OCI-LY1 (cell line): ENCODE data around the gene C16orf74.
A peak's percentile ranks its signal among the peaks of the same experiment; 100 is the strongest.

Experiments
- H2AFZ ChIP-seq: fragments of 200-600 bp; sonication (generic), shearing (Covaris generic); 2 replicates; pipeline ENCODE4 v1.6.0; 2014; ENCODE audit warnings: antibody characterized with exemption, mild to moderate bottlenecking, low read length
- H3F3A ChIP-seq: fragments of 200-600 bp; sonication (generic), shearing (Covaris generic); 2 replicates; pipeline ENCODE4 v1.6.0; 2014; ENCODE audit warnings: mild to moderate bottlenecking, antibody characterized with exemption, low read length, moderate library complexity; ENCODE audit not compliant: insufficient read depth
- H3K27ac ChIP-seq: fragments of 200-600 bp; sonication (generic); 2 replicates; pipeline ENCODE4 v1.5.1; 2014; ENCODE audit warnings: low read length, mixed run types, mild to moderate bottlenecking, low read depth; ENCODE audit not compliant: poor library complexity, severe bottlenecking
- H3K27me3 ChIP-seq: fragments of 200-600 bp; sonication (generic); 2 replicates; pipeline ENCODE4 v1.6.0; 2014; ENCODE audit warnings: antibody characterized with exemption, mild to moderate bottlenecking, low read length, moderate library complexity; ENCODE audit not compliant: insufficient read depth
- H3K36me3 ChIP-seq: fragments of 200-600 bp; sonication (generic); 2 replicates; pipeline ENCODE4 v1.6.1; 2014; ENCODE audit warnings: mild to moderate bottlenecking, antibody characterized with exemption, low read length, moderate library complexity, mixed read lengths; ENCODE audit not compliant: insufficient read depth
- H3K4me1 ChIP-seq: fragments of 200-600 bp; sonication (generic); 2 replicates; pipeline ENCODE4 v1.5.1; 2014; ENCODE audit warnings: mild to moderate bottlenecking, low read length, moderate library complexity; ENCODE audit not compliant: insufficient read depth, severe bottlenecking
- H3K4me2 ChIP-seq: fragments of 200-600 bp; sonication (generic), shearing (Covaris generic); 2 replicates; pipeline ENCODE4 v1.6.1; 2014; ENCODE audit warnings: low read length
- H3K4me3 ChIP-seq: fragments of 200-600 bp; sonication (generic); 2 replicates; pipeline ENCODE4 v1.5.1; 2014; ENCODE audit warnings: low read length, low read depth, mild to moderate bottlenecking, mixed read lengths; ENCODE audit not compliant: poor library complexity, severe bottlenecking
- H3K79me2 ChIP-seq: fragments of 200-600 bp; shearing (Covaris generic); 2 replicates; pipeline ENCODE4 v1.6.1; 2016; ENCODE audit warnings: mixed run types, low read length, mixed read lengths; ENCODE audit not compliant: insufficient read depth
- H3K9ac ChIP-seq: fragments of 200-600 bp; sonication (generic), shearing (Covaris generic); 2 replicates; pipeline ENCODE4 v1.6.1; 2014; ENCODE audit warnings: mild to moderate bottlenecking, low read length, mixed read lengths
- H3K9me2 ChIP-seq: fragments of 200-600 bp; sonication (generic), shearing (Covaris generic); 2 replicates; pipeline ENCODE4 v1.6.1; 2014; ENCODE audit warnings: low read depth, mild to moderate bottlenecking, low read length, mixed read lengths
- H3K9me3 ChIP-seq: fragments of 200-600 bp; shearing (Covaris generic); 2 replicates; pipeline ENCODE4 v1.6.1; 2014; ENCODE audit warnings: low read length, mixed read lengths
- H4K20me1 ChIP-seq: fragments of 200-600 bp; sonication (generic), shearing (Covaris generic); 2 replicates; pipeline ENCODE4 v1.6.0; 2016; ENCODE audit warnings: mild to moderate bottlenecking, low read length; ENCODE audit not compliant: insufficient read depth
- EZH2 ChIP-seq: fragments of 200-600 bp; sonication (generic), shearing (Covaris generic); IDR thresholded peaks from 2 replicates; pipeline ENCODE4 v1.8.0; 2017; ENCODE audit warnings: borderline replicate concordance, mixed run types, mild to moderate bottlenecking, antibody characterized with exemption, low read length, moderate library complexity, mixed read lengths
- TF ChIP-seq, protein P1 (sequence below): fragments of 200-600 bp; sonication (generic), shearing (Covaris generic); IDR thresholded peaks from 2 replicates; pipeline ENCODE4 v1.5.1; 2017; ENCODE audit warnings: mild to moderate bottlenecking, antibody characterized with exemption, low read length, moderate library complexity, mixed read lengths

Gene C16orf74

DNA sequence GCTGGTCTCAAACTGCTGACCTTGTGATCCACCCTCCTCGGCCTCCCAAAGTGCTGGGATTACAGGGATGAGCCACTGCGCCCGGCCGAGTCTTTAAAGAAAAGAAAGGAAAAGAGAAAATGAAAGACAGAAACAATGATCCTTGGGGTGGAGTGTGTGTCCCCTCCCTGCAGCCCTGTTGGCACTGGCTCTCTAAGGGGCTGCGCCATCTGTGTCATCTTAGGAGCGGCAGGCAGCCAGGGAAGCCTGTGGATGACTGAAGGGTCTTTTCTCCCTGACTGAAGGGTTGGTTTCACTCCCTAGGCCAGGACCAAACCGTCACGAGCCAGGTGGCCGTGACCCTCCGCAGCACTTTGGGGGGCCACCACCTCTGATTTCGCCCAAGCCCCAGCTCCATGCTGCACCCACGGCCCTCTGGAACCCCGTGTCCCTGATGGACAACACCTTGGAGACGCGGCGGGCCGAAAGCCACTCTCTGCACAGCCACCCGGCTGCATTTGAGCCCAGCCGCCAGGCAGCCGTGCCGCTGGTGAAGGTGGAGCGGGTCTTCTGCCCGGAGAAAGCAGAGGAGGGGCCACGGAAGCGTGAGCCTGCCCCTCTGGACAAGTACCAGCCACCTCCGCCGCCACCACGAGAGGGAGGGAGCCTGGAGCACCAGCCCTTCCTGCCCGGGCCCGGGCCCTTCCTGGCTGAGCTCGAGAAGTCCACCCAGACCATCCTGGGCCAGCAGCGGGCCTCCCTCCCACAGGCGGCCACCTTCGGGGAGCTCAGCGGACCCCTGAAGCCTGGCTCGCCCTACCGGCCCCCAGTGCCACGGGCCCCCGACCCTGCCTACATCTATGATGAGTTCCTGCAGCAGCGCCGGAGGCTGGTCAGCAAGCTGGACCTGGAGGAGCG lies 89.8 kb downstream of the C16orf74 start:
- Histone ChIP-seq H3K79me2 (no peaks in the 10 kb centered on the region), H3K27me3 (no peaks in the 10 kb centered on the region), H3F3A (no peaks in the 10 kb centered on the region), H3K36me3 (peaks cover 95% of the 10 kb centered on the region), H3K9me3 (no peaks in the 10 kb centered on the region), H2AFZ (no peak overlapping the region), H3K9me2 (no peaks in the 10 kb centered on the region), H4K20me1 (no peaks in the 10 kb centered on the region), H3K9ac (no peak overlapping the region), H3K4me1 (no peaks in the 10 kb centered on the region), H3K27ac (no peak overlapping the region), H3K4me2 (no peak overlapping the region), H3K4me3 (no peak overlapping the region)
- no peak for TF ChIP-seq EZH2
- TF ChIP-seq, protein P1, sequence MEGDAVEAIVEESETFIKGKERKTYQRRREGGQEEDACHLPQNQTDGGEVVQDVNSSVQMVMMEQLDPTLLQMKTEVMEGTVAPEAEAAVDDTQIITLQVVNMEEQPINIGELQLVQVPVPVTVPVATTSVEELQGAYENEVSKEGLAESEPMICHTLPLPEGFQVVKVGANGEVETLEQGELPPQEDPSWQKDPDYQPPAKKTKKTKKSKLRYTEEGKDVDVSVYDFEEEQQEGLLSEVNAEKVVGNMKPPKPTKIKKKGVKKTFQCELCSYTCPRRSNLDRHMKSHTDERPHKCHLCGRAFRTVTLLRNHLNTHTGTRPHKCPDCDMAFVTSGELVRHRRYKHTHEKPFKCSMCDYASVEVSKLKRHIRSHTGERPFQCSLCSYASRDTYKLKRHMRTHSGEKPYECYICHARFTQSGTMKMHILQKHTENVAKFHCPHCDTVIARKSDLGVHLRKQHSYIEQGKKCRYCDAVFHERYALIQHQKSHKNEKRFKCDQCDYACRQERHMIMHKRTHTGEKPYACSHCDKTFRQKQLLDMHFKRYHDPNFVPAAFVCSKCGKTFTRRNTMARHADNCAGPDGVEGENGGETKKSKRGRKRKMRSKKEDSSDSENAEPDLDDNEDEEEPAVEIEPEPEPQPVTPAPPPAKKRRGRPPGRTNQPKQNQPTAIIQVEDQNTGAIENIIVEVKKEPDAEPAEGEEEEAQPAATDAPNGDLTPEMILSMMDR, result no peak

DNA sequence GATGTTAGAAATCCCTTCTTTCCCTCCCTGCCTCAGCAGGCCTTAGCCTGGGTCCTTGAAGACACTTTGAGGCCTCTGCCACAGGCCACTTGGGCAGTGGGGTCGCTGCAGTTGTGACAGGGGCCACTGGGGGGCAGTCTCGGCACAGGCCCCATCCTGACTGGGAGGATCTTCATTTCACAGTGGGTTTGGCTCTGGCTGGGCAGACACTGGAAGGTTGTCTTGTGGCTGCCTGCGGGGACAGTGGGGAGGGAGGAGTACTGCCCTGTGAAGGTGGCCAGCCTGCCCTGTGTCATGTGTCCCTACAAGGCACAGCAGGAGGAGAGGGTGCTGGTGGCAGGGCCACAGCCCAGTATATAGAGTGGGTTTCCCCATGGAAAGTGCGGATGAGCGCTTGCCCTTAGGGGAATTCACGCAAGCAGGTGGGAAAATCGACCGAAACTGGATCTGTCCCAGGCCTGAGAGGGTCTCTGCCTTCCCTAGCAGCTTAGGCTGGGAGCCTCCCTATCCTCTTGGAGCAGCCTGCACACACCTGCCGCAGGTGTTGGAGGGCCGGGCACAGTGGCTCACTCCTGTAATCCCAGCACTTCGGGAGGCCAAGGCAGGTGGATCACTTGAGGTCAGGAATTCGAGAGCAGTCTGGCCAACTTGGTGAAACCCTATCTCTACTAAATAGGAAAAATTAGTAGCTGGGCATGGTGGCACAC lies 90.9 kb downstream of the C16orf74 start:
- no peaks in the 10 kb centered on the region for H4K20me1 ChIP-seq
- no peak overlapping the region for H3K9ac ChIP-seq
- H3K9me3 ChIP-seq, result no peaks in the 10 kb centered on the region
- H3F3A ChIP-seq, result no peaks in the 10 kb centered on the region
- H3K9me2 ChIP-seq, result no peaks in the 10 kb centered on the region
- H3K4me1 ChIP-seq, result no peaks in the 10 kb centered on the region
- H3K36me3 ChIP-seq, result peaks cover 94% of the 10 kb centered on the region
- no peaks in the 10 kb centered on the region for H3K79me2 ChIP-seq
- no peaks in the 10 kb centered on the region for H3K27me3 ChIP-seq
- no peak overlapping the region for H3K4me3 ChIP-seq
- H3K4me2 ChIP-seq, result no peak overlapping the region
- no peak overlapping the region for H3K27ac ChIP-seq
- TF ChIP-seq, protein P1, result peak; percentile 93
- no peak for TF ChIP-seq EZH2
- H2AFZ ChIP-seq, result no peak overlapping the region

DNA sequence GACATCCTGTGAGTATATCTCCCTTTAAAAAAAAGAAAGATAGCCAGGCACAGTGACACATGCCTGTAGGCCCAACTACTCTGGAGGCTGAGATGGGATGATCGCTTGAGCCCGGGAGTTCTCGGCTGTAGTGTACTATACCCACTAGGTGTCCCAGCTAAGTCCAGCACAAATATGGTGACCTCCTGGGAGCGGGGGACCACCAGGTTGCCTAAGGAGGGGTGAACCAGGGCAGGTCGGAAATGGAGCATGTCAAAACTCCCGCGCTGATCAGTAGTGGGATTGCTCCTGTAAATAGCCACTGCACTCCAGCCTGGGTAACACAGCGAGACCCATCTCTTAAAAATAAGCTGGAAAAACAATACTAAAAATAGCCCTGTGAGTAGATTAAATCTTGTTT lies 91.6 kb downstream of the C16orf74 start:
- Histone ChIP-seq H3K27ac (no peak overlapping the region), H3K36me3 (peaks cover 94% of the 10 kb centered on the region)

More for the DNA sequence above, 91.6 kb downstream of the C16orf74 start:
- TF ChIP-seq, protein P1, result no peak
- TF ChIP-seq EZH2, result no peak
- Histone ChIP-seq H3K4me1 (no peaks in the 10 kb centered on the region), H3K9ac (no peak overlapping the region), H3K4me2 (no peak overlapping the region), H3K4me3 (no peak overlapping the region), H3K27me3 (no peaks in the 10 kb centered on the region), H3K9me2 (no peaks in the 10 kb centered on the region), H3K79me2 (no peaks in the 10 kb centered on the region), H4K20me1 (no peaks in the 10 kb centered on the region), H3K9me3 (no peaks in the 10 kb centered on the region), H3F3A (no peaks in the 10 kb centered on the region), H2AFZ (no peak overlapping the region)
